ENCODE data around the gene SPATA20.

Gene SPATA20

GRCh38 chr17:50558941-50559614 is 12.1 kb downstream of the SPATA20 start:
- no peak for DNase-seq (ENCODE audit: low read depth in 2 of 2)

GRCh38 chr17:50559674-50560184 is 12.8 kb downstream of the SPATA20 start:
- DNase-seq (ENCODE audit: low read depth in 2 of 2) = no peak

- DNase-seq (ENCODE audit: low read depth in 2 of 2) = peak; percentile 76 to 83
Measured at GRCh38 chr17:50560185-50560824, 13.3 kb downstream of the SPATA20 start, which contains the start of gene CACNA1G. TSS of gene CACNA1G (plus strand) at chr17:50560715. CDS start at chr17:50561460, 745 bp downstream.

GRCh38 chr17:50560931-50561745 is 14.2 kb downstream of the SPATA20 start:
- no peak for DNase-seq (ENCODE audit: low read depth in 2 of 2)

- DNase-seq (ENCODE audit: low read depth in 2 of 2) = no peak
Measured at GRCh38 chr17:50561746-50562141, 14.8 kb downstream of the SPATA20 start.

- DNase-seq (ENCODE audit: low read depth in 2 of 2) = no peak
Measured at GRCh38 chr17:50562242-50563091, 15.5 kb downstream of the SPATA20 start.

- no peak for DNase-seq (ENCODE audit: low read depth in 2 of 2)
Measured at GRCh38 chr17:50563092-50563511, 16.1 kb downstream of the SPATA20 start.

- DNase-seq (ENCODE audit: low read depth in 2 of 2) = no peak
Measured at GRCh38 chr17:50564916-50565315, 17.9 kb downstream of the SPATA20 start.

GRCh38 chr17:50565402-50566350 is 18.7 kb downstream of the SPATA20 start:
- DNase-seq (ENCODE audit: low read depth in 2 of 2) = no peak

- no peak for DNase-seq (ENCODE audit: low read depth in 2 of 2)
Measured at GRCh38 chr17:50566886-50567285, 19.9 kb downstream of the SPATA20 start.

- no peak for DNase-seq (ENCODE audit: low read depth in 2 of 2)
Measured at GRCh38 chr17:50568659-50569058, 21.7 kb downstream of the SPATA20 start.

GRCh38 chr17:50569592-50569991 is 22.6 kb downstream of the SPATA20 start:
- no peak for DNase-seq (ENCODE audit: low read depth in 2 of 2)

GRCh38 chr17:50570032-50570431 is 23.1 kb downstream of the SPATA20 start:
- DNase-seq (ENCODE audit: low read depth in 2 of 2) = no peak

- no peak for DNase-seq (ENCODE audit: low read depth in 2 of 2)
Measured at GRCh38 chr17:50570528-50570927, 23.6 kb downstream of the SPATA20 start.

- no peak for DNase-seq (ENCODE audit: low read depth in 2 of 2)
Measured at GRCh38 chr17:50571681-50572080, 24.7 kb downstream of the SPATA20 start.

GRCh38 chr17:50572541-50572940 is 25.6 kb downstream of the SPATA20 start:
- no peak for DNase-seq (ENCODE audit: low read depth in 2 of 2)

- no peak for DNase-seq (ENCODE audit: low read depth in 2 of 2)
Measured at GRCh38 chr17:50573866-50574611, 27.1 kb downstream of the SPATA20 start.

- no peak for DNase-seq (ENCODE audit: low read depth in 2 of 2)
Measured at GRCh38 chr17:50575581-50576210, 28.7 kb downstream of the SPATA20 start.

- DNase-seq (ENCODE audit: low read depth in 2 of 2) = no peak
Measured at GRCh38 chr17:50576864-50577263, 29.9 kb downstream of the SPATA20 start.

Data from stimulated activated CD8-positive, alpha-beta memory T cell treated with anti-CD3 and anti-CD28 coated beads, Interleukin-15, amount 100 ng/mL, for 48 hours (primary cell).